Measurements from ENCODE around the gene NFKBIA.
A peak's percentile ranks its signal among the peaks of the same experiment; 100 is the strongest.
"Not testable (repeated sequence)": the region's sequence is repeated elsewhere in the genome, so short reads cannot be mapped to it uniquely, and the experiment has no call there.

The NFKBIA gene

DNA sequence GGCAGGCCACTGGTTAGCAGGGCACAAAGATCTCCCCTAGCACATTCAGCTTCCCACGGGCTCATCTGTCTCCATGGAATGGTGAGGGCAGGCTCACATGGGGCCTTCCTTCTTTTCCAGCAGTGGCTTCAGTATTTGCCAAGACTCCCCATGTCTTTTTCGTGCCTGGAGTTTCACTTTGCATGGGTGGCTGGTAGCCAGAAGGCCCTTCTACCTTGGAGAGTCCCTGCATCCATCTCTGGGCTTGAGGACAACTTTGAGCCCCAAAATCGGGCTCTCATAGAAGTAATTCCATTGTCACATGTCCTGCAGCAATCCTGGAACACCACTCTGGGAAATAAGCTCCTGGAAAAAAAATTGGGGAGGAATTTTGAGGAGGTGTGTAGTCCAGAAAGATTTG lies 42.1 kb downstream of the NFKBIA start:
- no peak for TF ChIP-seq ZFX (IDR thresholded peaks at IDR 0.05)
- TF ChIP-seq, protein P1, sequence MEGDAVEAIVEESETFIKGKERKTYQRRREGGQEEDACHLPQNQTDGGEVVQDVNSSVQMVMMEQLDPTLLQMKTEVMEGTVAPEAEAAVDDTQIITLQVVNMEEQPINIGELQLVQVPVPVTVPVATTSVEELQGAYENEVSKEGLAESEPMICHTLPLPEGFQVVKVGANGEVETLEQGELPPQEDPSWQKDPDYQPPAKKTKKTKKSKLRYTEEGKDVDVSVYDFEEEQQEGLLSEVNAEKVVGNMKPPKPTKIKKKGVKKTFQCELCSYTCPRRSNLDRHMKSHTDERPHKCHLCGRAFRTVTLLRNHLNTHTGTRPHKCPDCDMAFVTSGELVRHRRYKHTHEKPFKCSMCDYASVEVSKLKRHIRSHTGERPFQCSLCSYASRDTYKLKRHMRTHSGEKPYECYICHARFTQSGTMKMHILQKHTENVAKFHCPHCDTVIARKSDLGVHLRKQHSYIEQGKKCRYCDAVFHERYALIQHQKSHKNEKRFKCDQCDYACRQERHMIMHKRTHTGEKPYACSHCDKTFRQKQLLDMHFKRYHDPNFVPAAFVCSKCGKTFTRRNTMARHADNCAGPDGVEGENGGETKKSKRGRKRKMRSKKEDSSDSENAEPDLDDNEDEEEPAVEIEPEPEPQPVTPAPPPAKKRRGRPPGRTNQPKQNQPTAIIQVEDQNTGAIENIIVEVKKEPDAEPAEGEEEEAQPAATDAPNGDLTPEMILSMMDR (conservative IDR thresholded peaks at IDR 0.05) = no peak
- H3K27ac ChIP-seq = no peak overlapping the region

DNA sequence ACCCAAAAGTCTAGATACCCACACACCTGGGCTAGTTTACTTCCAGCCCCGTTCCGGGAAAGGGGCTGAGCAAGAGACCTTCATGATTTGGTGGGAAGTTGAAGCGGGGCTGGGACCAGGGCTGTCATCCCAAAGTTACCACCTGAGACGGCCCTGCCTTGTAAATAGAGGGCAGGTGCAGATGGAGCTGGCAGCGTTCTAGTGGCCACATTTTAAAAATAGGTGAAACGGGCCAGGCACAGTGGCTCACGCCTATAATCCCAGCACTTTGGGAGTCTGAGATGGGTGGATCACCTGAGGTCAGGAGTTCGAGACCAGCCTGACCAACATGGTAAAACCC lies 43.4 kb downstream of the NFKBIA start:
- TF ChIP-seq, protein P1 (conservative IDR thresholded peaks at IDR 0.05) = no peak
- no peak overlapping the region for H3K27ac ChIP-seq

DNA sequence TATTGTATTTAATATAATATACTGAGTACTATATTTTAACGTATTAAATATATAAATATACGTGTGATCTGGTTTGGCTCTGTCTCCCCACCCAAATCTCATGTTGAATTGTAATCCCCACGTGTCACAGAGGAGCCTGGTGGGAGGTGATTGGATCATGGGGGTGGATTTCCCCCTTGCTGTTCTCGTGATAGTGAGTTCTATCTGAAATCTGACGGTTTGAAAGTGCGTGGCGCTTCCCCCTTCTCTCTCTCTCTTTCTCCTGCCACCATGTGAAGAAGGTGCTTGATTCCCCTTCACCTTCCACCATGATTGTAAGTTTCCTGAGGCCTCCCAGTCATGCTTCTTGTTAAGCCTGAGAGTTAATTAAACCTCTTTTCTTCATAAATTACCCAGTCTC lies 44.9 kb downstream of the NFKBIA start:
- H3K27ac ChIP-seq = not testable (repeated sequence)

DNA sequence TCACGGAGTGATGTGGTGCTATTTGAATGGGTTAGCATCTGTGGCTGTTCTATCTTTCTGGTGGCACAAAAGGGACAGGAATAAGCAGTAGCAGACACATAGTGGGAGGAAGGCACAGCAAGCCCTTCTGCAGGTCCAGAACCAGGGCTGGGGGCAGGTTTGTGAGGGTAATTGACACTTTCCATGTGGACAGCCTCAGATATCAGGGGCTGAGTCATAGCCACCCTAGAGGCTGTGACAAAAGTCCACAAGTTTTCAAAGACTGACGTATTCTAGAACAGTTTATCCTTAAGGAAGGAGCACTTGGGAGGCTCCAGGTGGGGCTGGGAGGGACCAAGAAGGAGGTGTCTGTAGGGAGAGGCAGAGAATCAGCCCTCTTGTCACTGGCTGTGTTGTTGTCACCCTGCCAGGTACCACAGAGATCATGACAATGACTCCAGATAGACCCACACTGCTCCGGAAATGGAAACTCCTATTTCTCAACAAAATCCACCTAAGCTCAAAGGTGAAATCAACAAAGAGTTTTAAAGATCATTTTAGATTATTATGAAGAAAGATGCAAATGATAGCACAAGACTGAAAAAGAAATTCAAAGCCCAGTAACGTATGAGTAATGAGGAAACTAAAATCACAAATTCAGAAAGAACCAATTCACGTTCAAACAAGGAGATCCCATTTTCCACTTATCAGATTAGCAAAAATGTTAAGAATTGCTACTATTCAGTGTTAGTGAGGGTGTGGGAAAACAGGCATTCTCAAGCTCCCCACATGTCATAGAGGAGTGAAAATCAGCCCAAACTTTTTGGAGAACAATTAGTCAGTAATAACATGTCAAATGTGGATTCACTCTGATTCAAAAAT lies 48.3 kb downstream of the NFKBIA start:
- H3K27ac ChIP-seq = peak overlapping the region; percentile 96
- TF ChIP-seq ZFX (IDR thresholded peaks at IDR 0.05) = no peak
- TF ChIP-seq, protein P1 (conservative IDR thresholded peaks at IDR 0.05) = no peak

DNA sequence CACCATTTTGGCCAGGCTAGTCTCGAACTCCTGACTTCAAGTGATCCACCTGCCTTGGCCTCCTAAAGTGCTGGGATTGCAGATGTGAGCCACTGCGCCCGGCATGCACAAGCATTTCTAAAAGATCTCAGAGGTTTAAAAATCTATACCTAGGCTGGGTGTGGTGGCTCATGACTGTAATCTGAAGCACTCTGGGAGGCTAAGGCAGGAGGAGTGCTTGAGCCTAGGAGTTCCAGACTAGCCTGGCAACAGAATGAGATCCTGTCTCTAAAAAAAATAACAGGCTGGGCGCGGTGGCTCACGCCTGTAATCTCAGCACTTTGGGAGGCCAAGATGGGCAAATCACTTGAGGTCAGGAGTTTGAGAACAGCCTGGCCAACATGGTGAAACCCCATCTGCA lies 49.3 kb downstream of the NFKBIA start:
- peak overlapping the region; percentile 96 for H3K27ac ChIP-seq

DNA sequence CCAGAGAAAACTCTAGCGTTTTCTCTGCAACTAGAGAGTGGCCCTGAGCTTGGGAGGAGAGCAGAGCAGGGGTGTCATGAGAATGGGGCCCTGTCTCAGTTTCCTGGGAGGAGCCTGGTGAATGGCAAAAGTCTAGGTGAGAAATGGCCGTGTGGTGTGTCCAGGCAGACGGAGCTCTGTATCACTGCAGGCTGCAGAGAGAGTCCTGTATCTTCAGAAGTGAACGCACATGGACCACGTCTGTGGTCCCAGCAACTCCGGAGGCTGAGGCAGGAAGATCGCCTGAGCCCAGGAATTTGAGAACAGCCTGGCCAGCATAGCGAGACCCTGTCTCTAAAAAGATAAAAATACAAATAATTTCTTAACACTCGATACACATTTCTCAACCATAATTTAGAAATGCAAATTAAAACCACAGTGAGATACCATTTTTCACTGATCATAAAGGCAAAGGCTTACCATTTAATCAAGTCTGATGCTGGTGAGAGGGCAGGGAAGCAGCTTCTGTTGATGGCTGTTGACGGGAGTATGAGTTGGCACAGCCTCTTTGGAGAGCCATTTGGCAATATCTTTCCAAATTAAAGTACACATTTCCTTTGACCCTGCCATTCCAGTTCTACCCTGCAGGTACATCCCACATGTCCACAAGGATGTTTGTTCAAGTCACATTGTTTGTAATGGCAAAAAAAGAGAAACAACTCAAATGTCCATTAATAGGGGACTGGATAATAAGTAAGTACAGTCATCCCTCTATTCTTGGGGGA lies 51.0 kb downstream of the NFKBIA start:
- peak overlapping the region; percentile 96 for H3K27ac ChIP-seq
- no peak for TF ChIP-seq ZFX (IDR thresholded peaks at IDR 0.05)
- TF ChIP-seq, protein P1 (conservative IDR thresholded peaks at IDR 0.05) = no peak

DNA sequence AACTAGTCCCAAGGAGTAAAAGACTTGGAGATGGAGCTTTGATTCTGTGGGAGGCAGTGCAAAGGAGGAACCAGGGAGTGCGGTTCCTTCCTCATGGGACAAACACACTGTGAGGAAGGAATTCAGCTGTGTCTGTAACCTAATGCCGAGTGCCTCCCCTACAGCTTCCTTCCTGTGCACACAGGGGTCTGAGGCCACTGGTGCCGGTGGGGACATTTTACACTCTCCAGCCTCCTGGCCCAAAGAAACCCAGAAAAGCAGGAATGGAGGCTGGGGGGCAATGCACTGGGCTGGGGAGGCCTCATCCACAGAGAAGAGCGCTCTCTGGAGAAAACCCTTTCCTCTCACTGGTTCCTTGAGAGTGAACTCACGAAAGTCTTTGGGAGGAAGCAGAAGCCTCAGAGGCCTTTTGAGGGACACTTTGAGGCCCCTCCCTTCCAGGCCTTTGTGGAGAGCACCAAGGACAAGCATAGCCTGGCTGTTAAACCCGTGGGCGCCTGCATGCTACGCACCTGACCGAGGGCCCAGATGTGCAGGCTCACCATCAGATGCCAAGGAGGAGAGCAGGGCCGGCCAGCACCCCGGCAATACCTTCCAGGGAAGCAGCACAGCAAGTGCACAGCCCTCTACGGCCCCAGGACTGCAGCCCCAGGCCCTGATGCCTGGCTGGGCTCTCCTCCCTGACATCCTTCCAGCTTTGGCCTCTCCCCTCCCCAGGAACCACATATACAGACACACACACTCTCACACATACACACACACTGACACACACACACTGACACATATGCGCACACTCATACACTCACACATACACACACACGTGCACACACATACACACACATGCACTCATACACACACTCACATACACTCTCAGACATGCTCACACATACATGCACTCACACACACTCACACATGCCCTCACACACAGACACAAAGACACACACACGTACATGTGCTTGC lies 52.0 kb downstream of the NFKBIA start:
- H3K27ac ChIP-seq = peak overlapping the region; percentile 96
- TF ChIP-seq, protein P1 (conservative IDR thresholded peaks at IDR 0.05) = no peak
- TF ChIP-seq ZFX (IDR thresholded peaks at IDR 0.05) = no peak

DNA sequence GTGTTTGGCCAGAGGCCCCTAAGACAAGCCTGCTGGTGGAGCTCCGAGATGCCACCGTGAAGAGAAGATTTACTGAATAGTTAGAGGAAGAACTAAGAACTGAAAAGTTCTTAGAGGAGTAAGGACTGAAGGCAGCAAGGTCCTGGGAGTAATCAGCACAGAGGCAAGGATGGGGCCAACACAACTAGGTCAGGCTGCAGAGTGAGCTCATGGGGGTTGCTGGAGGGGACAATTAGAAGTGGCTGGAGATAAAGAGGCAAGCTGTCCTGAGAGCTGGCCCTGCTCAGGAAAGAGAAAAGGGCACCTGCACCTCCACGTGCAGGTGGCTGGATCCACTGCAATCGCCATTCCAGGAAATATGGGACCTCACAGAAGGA lies 52.7 kb downstream of the NFKBIA start:
- peak overlapping the region; percentile 96 for H3K27ac ChIP-seq
- TF ChIP-seq ZFX (IDR thresholded peaks at IDR 0.05) = no peak
- TF ChIP-seq, protein P1 (conservative IDR thresholded peaks at IDR 0.05) = no peak

All from C4-2B (cell line).